GM19193 (cell line): Measurements from ENCODE around the gene TAS2R8.

ENCODE experiments used
- POLR2A ChIP-seq: IDR thresholded peaks from 4 replicates; pipeline ENCODE4 v1.6.1; 2011; ENCODE audit not compliant: insufficient read depth, insufficient read length; ENCODE audit errors: extremely low read depth

Gene TAS2R8

DNA sequence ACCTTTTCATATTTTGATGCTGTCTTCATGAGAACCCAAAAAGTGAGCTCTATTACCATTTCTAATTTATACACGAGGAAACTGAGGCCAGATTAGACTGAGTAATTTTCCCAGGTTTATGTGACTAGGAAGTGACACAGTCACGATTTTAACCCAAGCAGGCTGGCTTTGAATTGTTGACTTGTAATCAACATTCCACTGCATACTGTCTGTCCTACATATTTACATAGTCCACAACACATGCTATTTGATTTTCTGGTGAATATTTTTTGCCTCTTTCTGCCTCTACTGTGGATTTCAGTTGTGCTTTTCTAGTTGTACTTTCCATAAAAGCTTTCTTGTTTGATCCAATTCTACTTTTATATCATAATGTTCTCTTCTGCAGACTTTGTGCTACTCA lies 12.9 kb downstream of the TAS2R8 start:
- TF ChIP-seq POLR2A: no peak

- no peak for TF ChIP-seq POLR2A
These were observed 23.8 kb downstream of the TAS2R8 start for GRCh38 chr12:10783252-10783651.

- no peak for TF ChIP-seq POLR2A
These were observed 28.0 kb downstream of the TAS2R8 start for GRCh38 chr12:10779103-10779502.

- TF ChIP-seq POLR2A: no peak
These were observed 35.9 kb downstream of the TAS2R8 start for GRCh38 chr12:10771132-10771733.

GRCh38 chr12:10759657-10760056 lies 47.4 kb downstream of the TAS2R8 start:
- no peak for TF ChIP-seq POLR2A

DNA sequence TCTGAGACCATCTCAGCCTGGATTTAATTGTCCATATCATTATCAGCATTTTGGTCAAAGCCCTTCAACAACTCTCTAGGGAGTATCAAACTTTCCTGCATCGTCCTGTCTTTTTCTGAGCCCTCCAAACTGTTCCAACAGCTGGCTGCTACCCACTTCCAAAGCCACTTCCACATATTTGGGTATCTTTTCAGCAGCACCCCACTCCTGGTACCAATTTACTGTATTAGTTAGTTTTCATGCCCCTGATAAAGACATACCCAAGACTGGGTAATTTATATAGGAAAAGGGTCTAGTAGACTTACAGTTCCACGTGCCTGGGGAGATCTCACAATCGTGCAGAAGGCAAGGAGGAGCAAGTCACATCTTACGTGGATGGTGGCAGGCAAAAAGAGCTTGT lies 50.9 kb downstream of the TAS2R8 start:
- TF ChIP-seq POLR2A: no peak
